AG09309 (cell line): Measurements from ENCODE around the gene REN.

ENCODE experiments used
- DNase-seq: peaks from one replicate; pipeline ENCODE4 v3.0.0-alpha.2; 2010; ENCODE audit warnings: low read depth
- H3K4me3 ChIP-seq: 2 replicates; pipeline ENCODE4 v1.5.1; 2011; ENCODE audit warnings: mild to moderate bottlenecking, low read depth, low read length, moderate library complexity; ENCODE audit not compliant: control insufficient read depth
- CTCF ChIP-seq: IDR thresholded peaks from 2 replicates; pipeline ENCODE4 v1.5.1; 2011; ENCODE audit warnings: mild to moderate bottlenecking, low read depth, low read length, inconsistent platforms; ENCODE audit not compliant: insufficient read depth, control insufficient read depth; ENCODE audit errors: missing control alignments

Gene REN

GRCh38 chr1:204105131-204105515, 61.0 kb downstream of the REN start:
- no peak for DNase-seq
- H3K4me3 ChIP-seq = no peak overlapping the region
- TF ChIP-seq CTCF = no peak
